Liver (tissue), 3 donors: ENCODE measurements around the gene CTNNA2.

Experiments
- CTCF ChIP-seq: fragments of 150-350 bp; IDR thresholded peaks from 2 replicates; pipeline ENCODE4 v1.5.1; 2017; ENCODE audit warnings: improper control_type of control experiment, low read depth, low read length; ENCODE audit not compliant: missing input control
- RXRA ChIP-seq, 2 donors: IDR thresholded peaks; 2 replicates each; pipeline ENCODE4 v1.6.1; 2017 to 2018; ENCODE audit warnings: antibody characterized with exemption in 2 of 2, mild to moderate bottlenecking in 1 of 2
- donor health status: healthy.
- donor health status: healthy.

GRCh38 chr2:80086831-80087230 lies 574.0 kb downstream of the CTNNA2 start:
- TF ChIP-seq CTCF (no peak), RXRA (IDR thresholded peaks at IDR 0.05) (no peak)
